Measurements from ENCODE around the gene ERAS. TPM values are rescaled to one million over a fixed set of nuclear protein-coding genes. Genes with fewer than 3 reads are reported as not detected.

The ERAS gene, protein sequence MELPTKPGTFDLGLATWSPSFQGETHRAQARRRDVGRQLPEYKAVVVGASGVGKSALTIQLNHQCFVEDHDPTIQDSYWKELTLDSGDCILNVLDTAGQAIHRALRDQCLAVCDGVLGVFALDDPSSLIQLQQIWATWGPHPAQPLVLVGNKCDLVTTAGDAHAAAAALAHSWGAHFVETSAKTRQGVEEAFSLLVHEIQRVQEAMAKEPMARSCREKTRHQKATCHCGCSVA
- total RNA-seq: not detected in 2 replicates

DNA sequence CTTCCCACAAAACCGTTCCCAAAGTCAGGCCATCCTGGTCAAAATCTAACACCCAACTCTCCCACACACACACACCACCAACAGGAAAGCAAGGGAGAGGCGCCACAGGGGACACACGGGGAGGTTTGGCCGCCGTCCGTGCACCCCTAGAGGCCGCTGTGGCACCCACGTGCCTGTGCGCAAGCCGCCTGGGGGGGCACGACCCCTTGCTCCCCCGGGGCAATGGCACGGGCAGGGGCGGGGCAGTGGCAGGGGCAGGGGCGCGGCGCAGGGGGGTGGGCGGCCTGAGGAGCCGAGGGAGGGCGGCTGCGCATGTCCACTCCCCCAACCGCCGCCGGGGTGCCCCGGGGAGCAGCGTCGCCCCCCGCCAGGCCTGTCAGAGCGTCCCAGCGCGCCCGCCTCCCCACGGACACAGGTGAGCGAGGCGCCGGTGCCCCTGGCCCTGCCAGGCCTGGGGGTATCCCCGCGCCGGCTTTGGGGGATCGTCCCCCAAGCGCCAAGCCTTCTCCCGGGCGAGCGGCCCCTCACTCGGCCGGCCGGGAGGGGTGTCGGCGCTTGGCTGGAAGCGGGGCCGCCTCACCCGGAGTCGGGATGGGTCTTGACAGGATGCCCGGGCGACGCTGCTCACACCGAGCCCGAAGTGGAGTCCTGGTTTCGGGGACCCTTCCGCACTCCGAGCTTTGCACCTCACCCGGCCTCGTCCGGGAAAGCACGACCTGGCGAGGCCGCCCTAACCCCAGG lies at the start of gene ERAS:
TSS of gene ERAS (plus strand) at position 379 of the 741 bp plus-strand sequence. CDS start 2,611 bp downstream, outside the sequence.

GRCh38 chrX:48786341-48786800 lies 39.9 kb upstream of the ERAS start, which contains the start of gene GATA1:
TSS of gene GATA1 (plus strand) at chrX:48786590. CDS start at chrX:48791110, 4,520 bp downstream.

DNA sequence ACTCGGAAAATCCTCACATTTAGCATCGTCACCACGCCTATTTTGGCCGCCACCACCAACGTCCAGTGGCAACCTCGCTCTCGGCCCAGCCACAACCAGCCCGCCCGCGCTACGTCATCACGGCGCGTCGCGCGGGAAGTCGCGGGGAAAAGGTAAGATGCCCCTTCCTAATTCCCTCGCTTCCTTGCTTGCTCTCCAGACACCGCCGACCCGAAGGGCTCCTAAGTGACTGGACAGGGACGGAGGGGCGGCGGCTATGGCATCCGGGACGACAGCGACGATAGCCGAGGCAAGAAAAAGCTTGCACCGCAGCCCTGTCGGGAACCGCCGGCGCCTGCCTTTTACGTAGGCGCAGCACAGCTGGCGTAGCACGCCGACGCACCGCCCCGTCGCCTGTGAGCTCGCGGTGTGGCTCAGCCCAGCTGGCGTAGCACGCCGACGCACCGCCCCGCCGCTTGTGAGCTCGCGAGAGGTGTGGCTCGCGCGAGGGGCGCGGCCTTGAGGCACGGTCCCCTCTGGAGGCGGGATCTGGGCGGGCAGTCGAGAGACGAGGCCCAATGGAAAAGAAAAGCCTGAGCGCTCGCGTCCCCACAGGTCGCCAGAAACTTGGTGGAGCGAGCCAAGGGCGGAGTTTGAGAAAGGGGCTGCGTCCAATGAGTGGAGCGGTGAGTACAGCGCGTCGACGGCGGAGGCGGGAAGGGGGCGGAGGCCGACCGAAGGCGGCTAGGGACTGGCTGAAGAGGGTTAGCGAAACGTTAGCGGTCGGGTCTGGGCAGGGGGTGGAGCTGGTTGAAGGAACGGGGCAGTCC lies 24.8 kb upstream of the ERAS start, which contains the start of gene HDAC6:
TSS of gene HDAC6 (plus strand) at position 788 of the 809 bp plus-strand sequence. CDS start 626 bp downstream, outside the sequence.

DNA sequence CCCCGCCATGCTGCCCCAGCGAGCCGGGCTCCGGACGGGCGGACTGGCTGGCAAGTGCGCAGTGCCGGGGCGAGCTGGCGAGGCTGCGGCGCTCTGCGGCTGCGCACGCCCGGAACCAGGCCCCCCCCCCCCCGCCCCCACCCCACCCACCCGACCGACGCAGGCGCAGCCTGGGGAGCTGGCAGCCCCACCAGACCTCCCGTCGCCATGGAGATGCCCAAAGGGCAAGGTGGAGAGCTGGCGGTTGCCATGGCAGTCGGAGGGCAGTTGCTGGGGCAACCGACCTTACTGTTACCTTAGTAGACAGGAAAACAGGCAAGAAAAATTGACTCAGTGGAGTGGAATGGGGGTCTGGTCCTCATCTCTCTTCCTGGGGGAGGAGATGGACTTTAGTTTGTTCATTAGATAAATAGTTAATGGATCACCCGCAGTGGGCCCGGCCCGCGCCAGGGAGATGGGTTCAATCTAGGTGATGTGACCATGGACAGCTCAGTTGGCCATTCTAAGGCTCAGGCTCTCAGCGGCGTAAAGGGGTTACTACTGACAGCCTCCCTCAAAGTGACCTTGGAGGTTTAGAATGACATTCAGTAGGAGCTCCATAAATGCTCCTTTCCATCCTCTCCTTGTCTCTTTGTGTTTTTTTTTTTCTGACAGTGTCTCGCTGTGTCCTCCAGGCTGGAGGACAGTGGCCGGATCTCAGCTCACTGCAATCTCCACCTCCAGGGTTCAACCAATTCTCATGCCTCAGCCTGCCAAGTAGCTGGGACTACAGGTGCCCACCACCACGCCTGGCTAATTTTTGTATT lies 9.4 kb downstream of the ERAS start, which contains the start of gene PCSK1N:
TSS of gene PCSK1N (minus strand) at position 87 of the 806 bp plus-strand sequence. CDS start at position 9, 78 bp downstream.

Other genes starting within 250 kb of the ERAS start
- 129 and 172 TPM in 2 replicates for gene WDR13, start 229.0 kb upstream of the ERAS start, total RNA-seq
- gene WAS, start 142.7 kb upstream of the ERAS start, total RNA-seq: 0.19 TPM in 1 of 2 replicates, not detected in the other
- gene SUV39H1, start 129.8 kb upstream of the ERAS start, total RNA-seq: 5.0 and 6.5 TPM in 2 replicates
- gene GLOD5, start 64.8 kb upstream of the ERAS start, total RNA-seq: not detected in 2 replicates
- gene GATA1, start 39.9 kb upstream of the ERAS start, total RNA-seq: not detected in 2 replicates
- gene HDAC6, start 24.4 kb upstream of the ERAS start, total RNA-seq: 24.6 and 38.4 TPM in 2 replicates
- 0.31 TPM in 1 of 2 replicates, not detected in the other for gene PCSK1N, start 9.1 kb downstream of the ERAS start, total RNA-seq
- 13.9 and 19.1 TPM in 2 replicates for gene TIMM17B, start 71.3 kb downstream of the ERAS start, total RNA-seq
- 70.0 and 82.4 TPM in 2 replicates for gene PQBP1, start 71.4 kb downstream of the ERAS start, total RNA-seq
- 5.7 and 14.5 TPM in 2 replicates for gene SLC35A2, start 85.1 kb downstream of the ERAS start, total RNA-seq
- gene PIM2, start 92.5 kb downstream of the ERAS start, total RNA-seq: 2.8 and 4.0 TPM in 2 replicates
- 21.7 and 34.9 TPM in 2 replicates for gene OTUD5, start 131.1 kb downstream of the ERAS start, total RNA-seq
- 0.32 and 0.57 TPM in 2 replicates for gene KCND1, start 145.3 kb downstream of the ERAS start, total RNA-seq
- gene GRIPAP1, start 175.8 kb downstream of the ERAS start, total RNA-seq: 23.3 and 40.8 TPM in 2 replicates
- gene TFE3, start 216.8 kb downstream of the ERAS start, total RNA-seq: 10.8 and 21.8 TPM in 2 replicates
- 0.49 and 1.7 TPM in 2 replicates for gene CCDC120, start 232.5 kb downstream of the ERAS start, total RNA-seq
- 2.6 and 5.0 TPM in 2 replicates for gene PRAF2, start 247.5 kb downstream of the ERAS start, total RNA-seq